ES-I3 (cell line): ENCODE data around the gene OR6S1.

ENCODE experiments used
- H3K36me3 ChIP-seq: 2 replicates; pipeline ENCODE4 v1.6.1; 2013; ENCODE audit warnings: mild to moderate bottlenecking, low read length, control low read depth, moderate library complexity; ENCODE audit not compliant: insufficient read depth
- H3K4me1 ChIP-seq: 2 replicates; pipeline ENCODE4 v1.6.1; 2013; ENCODE audit warnings: mild to moderate bottlenecking, control low read depth, low read length; ENCODE audit not compliant: insufficient read depth
- H3K9ac ChIP-seq: 2 replicates; pipeline ENCODE4 v1.6.1; 2013; ENCODE audit warnings: low read depth, mild to moderate bottlenecking, low read length, moderate library complexity
- H3K9me3 ChIP-seq: 2 replicates; pipeline ENCODE4 v1.6.1; 2013; ENCODE audit warnings: mild to moderate bottlenecking, low read length, moderate library complexity; ENCODE audit not compliant: control insufficient read depth, insufficient read depth

OR6S1 gene

GRCh38 chr14:20614038-20614840 lies 27.3 kb downstream of the OR6S1 start:
- Histone ChIP-seq H3K36me3 (no peaks in the 10 kb centered on the region), H3K9ac (peak overlapping the region; percentile 92), H3K4me1 (0 out of 2 replicates have a peak, but pooled peaks cover 5% of the 10 kb centered on the region), H3K9me3 (no peaks in the 10 kb centered on the region)

GRCh38 chr14:20613094-20614037 lies 28.1 kb downstream of the OR6S1 start:
- H3K9ac ChIP-seq: peak overlapping the region; percentile 92
- H3K36me3 ChIP-seq: no peaks in the 10 kb centered on the region
- no peaks in the 10 kb centered on the region for H3K9me3 ChIP-seq
- H3K4me1 ChIP-seq: 0 out of 2 replicates have a peak, but pooled peaks cover 5% of the 10 kb centered on the region

GRCh38 chr14:20612403-20612802 lies 29.1 kb downstream of the OR6S1 start:
- no peaks in the 10 kb centered on the region for H3K9me3 ChIP-seq
- H3K9ac ChIP-seq: no peak overlapping the region
- no peaks in the 10 kb centered on the region for H3K36me3 ChIP-seq
- peaks cover 9% of the 10 kb centered on the region; the same call in 1 of the 2 replicates for H3K4me1 ChIP-seq

DNA sequence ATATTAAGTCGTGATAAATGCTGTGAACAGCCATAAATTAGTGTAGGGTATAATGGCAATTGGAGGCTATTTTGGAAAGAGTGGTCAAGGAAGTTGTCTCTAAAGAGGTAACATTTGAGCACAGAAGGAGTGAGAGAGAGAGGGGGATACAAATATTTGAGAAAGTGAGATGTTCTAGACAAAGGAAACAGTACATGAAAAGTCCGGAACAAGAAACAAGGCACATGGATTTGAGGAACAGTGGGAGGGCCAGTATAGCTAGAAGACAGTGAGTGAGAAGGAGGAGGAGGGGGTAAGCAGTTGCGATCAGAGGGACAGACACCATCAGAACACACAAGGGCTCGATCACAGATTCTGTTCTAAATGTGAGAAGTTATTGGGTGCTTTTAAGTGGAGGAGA lies 30.2 kb downstream of the OR6S1 start:
- Histone ChIP-seq H3K9ac (no peak overlapping the region), H3K36me3 (no peaks in the 10 kb centered on the region), H3K9me3 (no peaks in the 10 kb centered on the region), H3K4me1 (peaks cover 9% of the 10 kb centered on the region; the same call in 1 of the 2 replicates)

DNA sequence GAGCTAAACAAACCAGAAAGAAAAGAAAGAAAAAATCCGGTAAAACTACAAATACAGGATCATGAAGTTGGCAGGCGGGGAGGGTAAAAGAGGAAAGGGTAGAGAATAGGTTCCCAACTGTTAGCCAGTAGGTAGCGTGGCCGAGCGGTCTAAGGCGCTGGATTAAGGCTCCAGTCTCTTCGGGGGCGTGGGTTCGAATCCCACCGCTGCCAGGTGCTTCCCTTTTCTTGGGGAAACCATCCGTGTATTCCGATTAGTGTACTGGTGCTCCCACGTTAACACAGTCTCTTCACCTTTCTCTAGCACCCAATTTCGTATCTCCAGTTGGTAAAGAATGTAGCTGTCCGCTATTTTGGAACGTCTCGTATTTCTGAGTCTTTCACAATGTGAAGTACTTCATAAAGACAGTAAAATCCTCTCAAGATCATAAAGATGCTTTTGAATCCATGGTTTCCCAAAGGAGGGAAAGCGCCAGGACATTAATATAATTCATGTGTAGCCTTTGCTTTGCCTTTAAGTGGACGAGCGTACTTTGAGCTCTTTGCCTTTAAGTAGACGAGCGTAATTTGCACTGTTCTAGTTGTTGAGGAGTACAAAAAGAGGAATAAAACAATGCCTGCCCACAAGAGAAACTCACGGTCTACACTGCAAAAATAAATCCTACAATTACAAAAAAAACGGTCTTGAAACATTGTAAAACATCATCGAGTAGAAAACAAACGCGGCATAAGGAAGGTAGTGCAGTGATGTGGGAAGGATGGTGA lies 31.3 kb downstream of the OR6S1 start:
- Histone ChIP-seq H3K9ac (peak overlapping the region; percentile 91), H3K36me3 (no peaks in the 10 kb centered on the region), H3K4me1 (peaks cover 9% of the 10 kb centered on the region; the same call in 1 of the 2 replicates)

DNA sequence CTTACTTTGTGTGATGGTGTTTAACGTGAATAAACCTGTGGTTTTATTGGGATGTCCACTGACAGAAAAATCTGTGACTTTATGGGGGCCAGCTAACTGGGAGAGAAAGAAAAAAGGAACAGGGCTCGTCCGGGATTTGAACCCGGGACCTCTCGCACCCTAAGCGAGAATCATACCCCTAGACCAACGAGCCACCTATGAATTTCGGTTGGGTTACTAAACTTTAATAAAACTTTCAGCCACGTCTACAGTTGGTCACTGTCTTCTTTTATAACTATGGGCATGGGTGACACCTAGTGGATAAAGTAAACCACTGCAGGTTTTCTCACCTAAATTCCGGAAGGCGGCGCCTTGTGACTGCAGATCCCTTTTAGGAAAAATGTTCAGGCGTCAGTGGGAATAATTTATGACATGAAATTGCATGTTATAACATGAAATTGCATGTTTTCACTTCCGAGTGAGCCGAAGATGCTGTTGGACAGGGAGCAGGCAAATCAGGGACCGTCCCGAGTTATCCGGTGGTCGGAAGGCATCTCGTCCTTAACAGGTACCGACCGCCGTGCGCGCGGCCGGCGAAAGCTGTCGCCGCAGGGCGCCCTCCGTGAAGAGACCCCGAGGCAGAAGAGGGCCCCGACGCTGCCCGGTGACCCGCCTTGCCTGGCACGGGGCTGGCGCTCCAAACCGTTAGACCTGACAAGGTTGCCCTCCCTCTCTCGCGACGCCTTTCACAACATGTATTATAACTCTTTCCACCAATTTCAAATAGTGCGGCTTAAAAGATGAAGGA lies 32.1 kb downstream of the OR6S1 start:
- peaks cover 3% of the 10 kb centered on the region; the same call in 1 of the 2 replicates for H3K4me1 ChIP-seq
- peak overlapping the region; percentile 91 for H3K9ac ChIP-seq
- no peaks in the 10 kb centered on the region for H3K36me3 ChIP-seq
- no peaks in the 10 kb centered on the region for H3K9me3 ChIP-seq

More for the DNA sequence above, 31.3 kb downstream of the OR6S1 start:
- no peaks in the 10 kb centered on the region for H3K9me3 ChIP-seq

DNA sequence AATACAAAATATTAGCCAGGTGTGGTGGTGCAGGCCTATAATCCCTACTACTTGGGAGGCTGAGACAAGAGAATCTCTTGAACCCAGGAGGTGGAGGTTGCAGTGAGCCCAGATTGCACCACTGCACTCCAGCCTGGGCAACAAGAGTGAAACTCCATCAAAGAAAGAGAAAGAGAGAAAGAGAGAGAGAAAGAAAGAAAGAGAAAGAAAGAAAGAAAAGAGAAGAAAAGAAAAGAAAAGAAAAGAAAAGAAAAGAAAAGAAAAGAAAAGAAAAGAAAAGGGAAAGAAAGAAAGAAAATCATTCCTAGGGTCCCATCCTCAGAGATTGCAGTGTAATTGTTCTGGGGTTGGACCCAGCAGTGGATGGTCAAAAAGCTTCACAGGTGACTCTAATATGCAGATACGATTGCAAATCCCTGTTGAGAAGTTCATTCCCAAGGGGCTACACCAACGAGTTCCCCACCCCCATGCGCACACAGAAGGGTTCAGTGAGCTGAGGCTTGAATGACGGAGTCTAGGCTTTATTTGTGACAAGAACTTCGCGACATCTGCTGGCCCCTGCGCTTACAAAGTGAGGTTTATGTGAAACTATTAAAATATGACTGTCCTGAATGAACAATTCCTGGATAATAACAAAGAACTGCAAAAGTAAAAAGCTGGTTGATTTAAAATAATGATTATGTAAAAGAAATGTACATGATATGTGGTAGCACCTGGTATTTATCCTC lies 32.9 kb downstream of the OR6S1 start:
- Histone ChIP-seq H3K9me3 (no peaks in the 10 kb centered on the region), H3K9ac (no peak overlapping the region; the same call in 1 of the 2 replicates), H3K4me1 (peaks cover 3% of the 10 kb centered on the region; the same call in 1 of the 2 replicates), H3K36me3 (no peaks in the 10 kb centered on the region)

- Histone ChIP-seq H3K4me1 (peaks cover 3% of the 10 kb centered on the region; the same call in 1 of the 2 replicates), H3K9ac (no peak overlapping the region), H3K9me3 (no peaks in the 10 kb centered on the region), H3K36me3 (no peaks in the 10 kb centered on the region)
Observed at GRCh38 chr14:20607617-20608016, 33.9 kb downstream of the OR6S1 start.

GRCh38 chr14:20606902-20607242 lies 34.6 kb downstream of the OR6S1 start:
- no peaks in the 10 kb centered on the region for H3K36me3 ChIP-seq
- no peaks in the 10 kb centered on the region for H3K9me3 ChIP-seq
- peaks cover 3% of the 10 kb centered on the region; the same call in 1 of the 2 replicates for H3K4me1 ChIP-seq
- H3K9ac ChIP-seq: no peak overlapping the region

GRCh38 chr14:20606190-20606901 lies 35.1 kb downstream of the OR6S1 start:
- H3K9me3 ChIP-seq: no peaks in the 10 kb centered on the region

GRCh38 chr14:20603813-20604690 lies 37.4 kb downstream of the OR6S1 start:
- H3K9ac ChIP-seq: no peak overlapping the region

More at GRCh38 chr14:20606190-20606901, 35.1 kb downstream of the OR6S1 start:
- no peak overlapping the region for H3K9ac ChIP-seq
- H3K36me3 ChIP-seq: no peaks in the 10 kb centered on the region
- peaks cover 3% of the 10 kb centered on the region; the same call in 1 of the 2 replicates for H3K4me1 ChIP-seq

GRCh38 chr14:20602583-20602982 lies 38.9 kb downstream of the OR6S1 start:
- H3K9ac ChIP-seq: no peak overlapping the region
- H3K4me1 ChIP-seq: no peaks in the 10 kb centered on the region; the same call in 1 of the 2 replicates
- no peaks in the 10 kb centered on the region for H3K9me3 ChIP-seq
- H3K36me3 ChIP-seq: no peaks in the 10 kb centered on the region

More at GRCh38 chr14:20603813-20604690, 37.4 kb downstream of the OR6S1 start:
- H3K9me3 ChIP-seq: no peaks in the 10 kb centered on the region
- peaks cover 3% of the 10 kb centered on the region; the same call in 1 of the 2 replicates for H3K4me1 ChIP-seq
- H3K36me3 ChIP-seq: no peaks in the 10 kb centered on the region
